Karpas-422 (cell line): Measurements from ENCODE around the gene AKAP13. TPM values are rescaled to one million over a fixed set of nuclear protein-coding genes. Genes with fewer than 3 reads are reported as not detected.
"Not testable (repeated sequence)": the region's sequence is repeated elsewhere in the genome, so short reads cannot be mapped to it uniquely, and the experiment has no call there.

Experiments used
- DNase-seq: peaks from one replicate; pipeline ENCODE4 v3.0.0-alpha.2; 2015
- H2AFZ ChIP-seq: fragments of 200-600 bp; sonication (generic); 2 replicates; pipeline ENCODE4 v1.6.1; 2014; ENCODE audit warnings: antibody characterized with exemption, low read length, mixed read lengths
- H3K27ac ChIP-seq: fragments of 200-600 bp; sonication (generic); 2 replicates; pipeline ENCODE4 v1.5.1; 2014; ENCODE audit warnings: mild to moderate bottlenecking, low read length, moderate library complexity
- H3K27me3 ChIP-seq: fragments of 200-600 bp; sonication (generic); 2 replicates; pipeline ENCODE4 v1.6.1; 2014; ENCODE audit warnings: low read length, mixed read lengths
- H3K36me3 ChIP-seq: fragments of 200-600 bp; sonication (generic); 2 replicates; pipeline ENCODE4 v1.6.1; 2014; ENCODE audit warnings: low read length, mixed read lengths; ENCODE audit not compliant: insufficient read depth
- H3K4me1 ChIP-seq: fragments of 200-600 bp; sonication (generic); 2 replicates; pipeline ENCODE4 v1.6.1; 2014; ENCODE audit warnings: mild to moderate bottlenecking, low read length, mixed read lengths
- H3K4me2 ChIP-seq: fragments of 200-600 bp; sonication (generic); 2 replicates; pipeline ENCODE4 v1.6.1; 2014; ENCODE audit warnings: low read length, low read depth, mild to moderate bottlenecking; ENCODE audit not compliant: poor library complexity, severe bottlenecking
- H3K4me3 ChIP-seq: fragments of 200-600 bp; sonication (generic); 2 replicates; pipeline ENCODE4 v1.5.1; 2014; ENCODE audit warnings: mild to moderate bottlenecking, antibody characterized with exemption, low read length, mixed read lengths
- H3K79me2 ChIP-seq: fragments of 200-600 bp; sonication (generic); 2 replicates; pipeline ENCODE4 v1.6.1; 2014; ENCODE audit warnings: mild to moderate bottlenecking, low read length, mixed read lengths
- H3K9ac ChIP-seq: fragments of 200-600 bp; sonication (generic); 2 replicates; pipeline ENCODE4 v1.6.0; 2014; ENCODE audit warnings: low read length
- H3K9me2 ChIP-seq: fragments of 200-600 bp; sonication (generic), shearing (Covaris generic); replicated peaks from 2 replicates; pipeline ENCODE4 v1.6.0; 2014; ENCODE audit warnings: mild to moderate bottlenecking, low read length, moderate library complexity; ENCODE audit not compliant: insufficient read depth
- H3K9me3 ChIP-seq: fragments of 300-700, 200-600 bp; sonication (generic); 2 replicates; pipeline ENCODE4 v1.6.1; 2014; ENCODE audit warnings: low read length, mixed read lengths
- H4K20me1 ChIP-seq: fragments of 200-600 bp; sonication (generic); 2 replicates; pipeline ENCODE4 v1.6.1; 2014; ENCODE audit warnings: mild to moderate bottlenecking, antibody characterized with exemption, low read length, low read depth; ENCODE audit not compliant: insufficient read depth
- total RNA-seq: library from RNA; depleted of rRNA; stranded (reverse); fragments of >200 nt; shearing (Covaris generic); gene quantifications from 2 replicates; pipeline ENCODE4 v1.2.3, GENCODE V29; 2014; ENCODE audit warnings: low replicate concordance

AKAP13 gene
- total RNA-seq, 1 experiment from 2014 or later, result 166 TPM

- H3K9me2 ChIP-seq, DNase-seq, H4K20me1 ChIP-seq, H3K4me3 ChIP-seq, H2AFZ ChIP-seq, H3K36me3 ChIP-seq, H3K9me3 ChIP-seq, H3K27me3 ChIP-seq: not testable (repeated sequence)
- peak overlapping the region; percentile 73 for H3K27ac ChIP-seq
- H3K4me2 ChIP-seq, result peak overlapping the region; percentile 36
- peaks cover 89% of the 10 kb centered on the region for H3K4me1 ChIP-seq
- H3K79me2 ChIP-seq, result peaks cover 95% of the 10 kb centered on the region
- peak overlapping the region; percentile 33; the same call in 1 of the 2 replicates for H3K9ac ChIP-seq
Observed at GRCh38 chr15:85484923-85485322, 104.5 kb downstream of the AKAP13 start.

DNA sequence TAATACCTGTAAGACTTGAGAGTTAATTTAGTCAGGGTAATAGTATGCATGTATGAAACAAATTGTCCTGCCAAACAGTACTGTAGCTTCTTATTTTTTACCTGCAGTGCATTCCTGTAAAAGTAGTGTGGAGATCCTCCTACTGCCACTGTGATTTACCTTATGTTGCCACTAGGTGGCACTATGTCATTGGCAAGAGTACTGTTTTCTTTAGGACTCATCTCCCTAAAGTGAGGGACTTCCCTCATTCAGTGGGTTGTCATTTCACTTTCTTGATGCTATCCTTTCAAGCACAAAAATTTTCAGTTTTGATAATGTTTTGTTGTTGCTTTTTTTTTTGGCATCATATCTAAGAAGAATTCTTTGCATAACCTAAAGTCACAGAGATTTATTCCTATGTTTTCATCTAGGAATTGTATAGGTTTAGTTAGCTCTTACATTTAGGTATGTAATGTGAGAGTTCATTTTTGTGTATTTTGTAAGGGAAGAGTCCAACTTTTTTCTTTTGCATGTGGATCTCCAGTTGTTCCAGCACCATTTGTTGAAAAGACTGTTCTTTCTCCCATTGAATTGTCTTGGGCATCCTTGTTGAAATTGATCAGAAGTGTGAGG lies 105.7 kb downstream of the AKAP13 start:
- Histone ChIP-seq H3K27me3 (no peaks in the 10 kb centered on the region), H2AFZ (no peak overlapping the region), H3K4me2 (peak overlapping the region; percentile 36), H3K36me3 (peaks cover 6% of the 10 kb centered on the region), H3K9me3 (no peaks in the 10 kb centered on the region), H3K9ac (no peak overlapping the region), H3K9me2 (no peaks in the 10 kb centered on the region), H3K4me1 (peaks cover 89% of the 10 kb centered on the region), H3K4me3 (no peak overlapping the region), H3K27ac (peak overlapping the region; percentile 73), H3K79me2 (peaks cover 95% of the 10 kb centered on the region), H4K20me1 (no peaks in the 10 kb centered on the region)
- peak; percentile 92 for DNase-seq

- peaks cover 93% of the 10 kb centered on the region for H3K79me2 ChIP-seq
- H3K9me2 ChIP-seq, H3K4me3 ChIP-seq, DNase-seq, H2AFZ ChIP-seq, H3K9ac ChIP-seq, H4K20me1 ChIP-seq, H3K36me3 ChIP-seq, H3K9me3 ChIP-seq, H3K4me2 ChIP-seq, H3K27me3 ChIP-seq, H3K27ac ChIP-seq: not testable (repeated sequence)
- H3K4me1 ChIP-seq, result peaks cover 87% of the 10 kb centered on the region
Observed at GRCh38 chr15:85487796-85488195, 107.4 kb downstream of the AKAP13 start.

GRCh38 chr15:85488997-85489396 lies 108.6 kb downstream of the AKAP13 start:
- Histone ChIP-seq H2AFZ (no peak overlapping the region), H3K9ac (peak overlapping the region; percentile 9; the same call in 1 of the 2 replicates), H3K79me2 (peaks cover 97% of the 10 kb centered on the region), H3K27me3 (no peaks in the 10 kb centered on the region), H3K27ac (peak overlapping the region; percentile 69), H3K9me3 (no peaks in the 10 kb centered on the region), H3K4me1 (peaks cover 90% of the 10 kb centered on the region), H3K4me2 (peak overlapping the region; percentile 31), H3K36me3 (peaks cover 6% of the 10 kb centered on the region), H3K9me2 (no peaks in the 10 kb centered on the region), H4K20me1 (no peaks in the 10 kb centered on the region), H3K4me3 (no peak overlapping the region)
- no peak for DNase-seq

- Histone ChIP-seq H3K27me3 (no peaks in the 10 kb centered on the region), H3K79me2 (peaks cover 97% of the 10 kb centered on the region), H3K9me3 (no peaks in the 10 kb centered on the region), H3K4me2 (peak overlapping the region; percentile 31), H2AFZ (no peak overlapping the region), H3K9ac (no peak overlapping the region; the same call in 1 of the 2 replicates), H3K36me3 (peaks cover 6% of the 10 kb centered on the region), H3K27ac (peak overlapping the region; percentile 69), H3K9me2 (no peaks in the 10 kb centered on the region), H4K20me1 (no peaks in the 10 kb centered on the region), H3K4me3 (no peak overlapping the region), H3K4me1 (peaks cover 90% of the 10 kb centered on the region)
- no peak for DNase-seq
Observed at GRCh38 chr15:85489773-85490493, 109.5 kb downstream of the AKAP13 start.

DNA sequence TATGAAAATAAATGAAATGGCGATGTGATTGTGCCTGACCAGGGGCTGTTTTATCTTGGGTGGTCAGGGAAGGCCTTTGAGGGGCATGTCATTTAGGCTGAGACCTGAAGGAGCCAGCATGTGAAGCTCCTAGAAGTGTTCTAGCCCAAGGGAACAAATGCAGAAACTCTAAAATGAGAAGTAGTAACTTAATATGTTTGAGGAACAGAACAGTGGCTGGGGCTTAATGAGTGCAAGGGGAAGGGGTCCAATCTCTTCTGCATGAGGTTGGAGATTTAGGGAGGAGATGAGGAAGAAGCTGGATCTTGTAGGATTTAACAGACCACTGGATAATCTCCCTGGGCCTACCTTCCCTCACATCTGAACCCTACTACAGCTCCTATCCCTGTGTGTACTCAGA lies 110.5 kb downstream of the AKAP13 start:
- H2AFZ ChIP-seq, result no peak overlapping the region
- H3K4me3 ChIP-seq, result no peak overlapping the region
- H3K4me2 ChIP-seq, result peak overlapping the region; percentile 7
- peaks cover 6% of the 10 kb centered on the region for H3K36me3 ChIP-seq
- H3K27ac ChIP-seq, result peak overlapping the region; percentile 69
- peaks cover 97% of the 10 kb centered on the region for H3K79me2 ChIP-seq
- H3K9me2 ChIP-seq, result no peaks in the 10 kb centered on the region
- H4K20me1 ChIP-seq, result no peaks in the 10 kb centered on the region
- H3K9ac ChIP-seq, result peak overlapping the region; percentile 31; the same call in 1 of the 2 replicates
- H3K9me3 ChIP-seq, result no peaks in the 10 kb centered on the region
- H3K4me1 ChIP-seq, result peaks cover 90% of the 10 kb centered on the region
- no peaks in the 10 kb centered on the region for H3K27me3 ChIP-seq
- no peak for DNase-seq

DNA sequence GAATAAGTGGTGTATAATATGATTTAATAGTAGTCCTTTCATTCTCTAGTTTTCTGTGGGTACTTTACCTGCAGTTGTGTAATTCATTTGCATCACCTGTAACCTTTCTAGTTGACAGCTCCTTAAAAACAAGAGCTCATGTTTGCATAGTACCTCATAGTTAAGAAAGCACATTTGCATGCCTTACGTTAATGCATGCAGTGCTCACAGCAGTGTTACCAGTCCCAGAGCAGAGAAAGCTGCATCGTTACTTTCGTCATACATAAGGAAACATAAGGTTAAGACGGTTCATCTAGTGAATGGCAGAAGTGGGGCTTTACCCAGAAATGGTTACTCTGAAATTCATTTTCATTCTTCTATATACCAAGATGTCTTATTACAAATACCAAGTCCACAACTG lies 111.3 kb downstream of the AKAP13 start:
- no peaks in the 10 kb centered on the region for H3K27me3 ChIP-seq
- peaks cover 91% of the 10 kb centered on the region for H3K4me1 ChIP-seq
- no peak overlapping the region for H3K4me2 ChIP-seq
- H3K36me3 ChIP-seq, result peaks cover 6% of the 10 kb centered on the region
- H3K27ac ChIP-seq, result no peak overlapping the region
- no peaks in the 10 kb centered on the region for H4K20me1 ChIP-seq
- no peak overlapping the region for H3K4me3 ChIP-seq
- no peak overlapping the region for H3K9ac ChIP-seq
- no peaks in the 10 kb centered on the region for H3K9me3 ChIP-seq
- DNase-seq, result no peak
- H2AFZ ChIP-seq, result no peak overlapping the region
- H3K79me2 ChIP-seq, result peaks cover 97% of the 10 kb centered on the region
- no peaks in the 10 kb centered on the region for H3K9me2 ChIP-seq

- no peaks in the 10 kb centered on the region for H3K9me2 ChIP-seq
- no peak overlapping the region for H3K4me3 ChIP-seq
- no peaks in the 10 kb centered on the region for H4K20me1 ChIP-seq
- H3K4me2 ChIP-seq, result no peak overlapping the region
- no peak overlapping the region for H3K9ac ChIP-seq
- H3K4me1 ChIP-seq, result peaks cover 95% of the 10 kb centered on the region
- no peaks in the 10 kb centered on the region for H3K9me3 ChIP-seq
- H3K36me3 ChIP-seq, result 0 out of 2 replicates have a peak, but pooled peaks cover under 1% of the 10 kb centered on the region
- H3K27ac ChIP-seq, result no peak overlapping the region
- no peak overlapping the region for H2AFZ ChIP-seq
- H3K79me2 ChIP-seq, result peaks cover 97% of the 10 kb centered on the region
- no peaks in the 10 kb centered on the region for H3K27me3 ChIP-seq
- no peak for DNase-seq
Observed at GRCh38 chr15:85492406-85492805, 112.0 kb downstream of the AKAP13 start.
